Prostate gland (tissue), 2 donors: ENCODE measurements around the gene SPRR2E.

ENCODE experiments used
- CTCF ChIP-seq, 4 experiments: fragments of 200-600 bp in 2 of 4; fragments of 450-650 bp in 2 of 4; sonication (generic) in 2 of 4; IDR thresholded peaks; 1 replicate in 3 of 4; 2 replicates in 1 of 4; pipeline ENCODE4 v1.5.1; 2016 to 2019; ENCODE audit warnings: antibody characterized with exemption in 4 of 4, mild to moderate bottlenecking in 2 of 4, moderate library complexity in 2 of 4
- POLR2A ChIP-seq: fragments of 450-650 bp; IDR thresholded peaks from one replicate; pipeline ENCODE4 v1.6.1; 2016; ENCODE audit warnings: antibody characterized with exemption, mild to moderate bottlenecking
- POLR2AphosphoS5 ChIP-seq: sonication (generic); formaldehyde crosslinking; IDR thresholded peaks from one replicate; pipeline ENCODE4 v1.6.1; 2017; ENCODE audit warnings: antibody characterized with exemption

- no peak for TF ChIP-seq CTCF (IDR thresholded peaks at IDR 0.05)
- no peak for TF ChIP-seq POLR2A
- no peak for TF ChIP-seq POLR2AphosphoS5
Measured at GRCh38 chr1:153094426-153094825, at the start of gene SPRR2E.
